ENCODE data around the gene CDK7.
"Not testable (repeated sequence)": the region's sequence is repeated elsewhere in the genome, so short reads cannot be mapped to it uniquely, and the experiment has no call there.

Gene CDK7

DNA sequence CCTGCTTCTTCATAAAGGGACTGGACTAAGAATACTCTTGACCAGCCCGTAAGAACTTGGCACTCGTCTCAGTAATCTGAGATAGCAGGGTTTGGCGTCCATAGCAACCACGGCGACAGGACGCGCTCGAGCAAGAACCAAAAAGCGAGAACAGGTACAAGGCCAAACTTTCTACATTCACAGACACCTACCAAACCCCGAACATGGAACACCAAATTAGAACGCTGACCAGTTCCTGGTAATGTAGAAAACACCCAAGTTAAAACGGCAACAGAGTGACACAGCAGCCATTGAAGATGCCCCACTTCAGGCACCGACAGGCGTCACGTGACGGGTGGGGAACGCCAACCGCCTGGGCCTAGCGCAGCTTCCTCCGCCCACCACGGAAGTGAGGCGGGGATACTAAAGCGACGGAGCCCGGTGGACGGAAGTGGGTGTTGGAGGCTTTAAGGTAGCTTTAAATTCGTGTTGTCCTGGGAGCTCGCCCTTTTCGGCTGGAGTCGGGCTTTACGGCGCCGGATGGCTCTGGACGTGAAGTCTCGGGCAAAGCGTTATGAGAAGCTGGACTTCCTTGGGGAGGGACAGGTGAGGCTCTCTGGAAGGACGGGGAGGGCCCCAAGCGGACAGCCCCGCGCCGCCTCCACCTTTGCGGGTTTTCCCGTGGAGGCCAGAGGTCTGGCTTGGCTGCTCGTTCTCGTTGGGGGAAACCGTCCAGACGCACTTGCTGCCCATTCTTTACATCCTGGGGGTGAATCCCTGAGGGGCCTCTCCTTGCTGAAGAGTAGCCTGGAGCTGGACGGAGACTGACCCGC lies at the start of gene CDK7:
TSS of gene CDK7 (plus strand) at position 430 of the 812 bp plus-strand sequence. CDS start at position 520, 90 bp downstream.
- DNase-seq (ENCODE audit: low read depth): peak; percentile 85

GRCh38 chr5:69187342-69187741 lies 47.3 kb upstream of the CDK7 start:
- no peak for DNase-seq (ENCODE audit: low read depth)

- DNase-seq (ENCODE audit: low read depth): no peak
Measured at GRCh38 chr5:69188811-69189161, 45.9 kb upstream of the CDK7 start.

DNA sequence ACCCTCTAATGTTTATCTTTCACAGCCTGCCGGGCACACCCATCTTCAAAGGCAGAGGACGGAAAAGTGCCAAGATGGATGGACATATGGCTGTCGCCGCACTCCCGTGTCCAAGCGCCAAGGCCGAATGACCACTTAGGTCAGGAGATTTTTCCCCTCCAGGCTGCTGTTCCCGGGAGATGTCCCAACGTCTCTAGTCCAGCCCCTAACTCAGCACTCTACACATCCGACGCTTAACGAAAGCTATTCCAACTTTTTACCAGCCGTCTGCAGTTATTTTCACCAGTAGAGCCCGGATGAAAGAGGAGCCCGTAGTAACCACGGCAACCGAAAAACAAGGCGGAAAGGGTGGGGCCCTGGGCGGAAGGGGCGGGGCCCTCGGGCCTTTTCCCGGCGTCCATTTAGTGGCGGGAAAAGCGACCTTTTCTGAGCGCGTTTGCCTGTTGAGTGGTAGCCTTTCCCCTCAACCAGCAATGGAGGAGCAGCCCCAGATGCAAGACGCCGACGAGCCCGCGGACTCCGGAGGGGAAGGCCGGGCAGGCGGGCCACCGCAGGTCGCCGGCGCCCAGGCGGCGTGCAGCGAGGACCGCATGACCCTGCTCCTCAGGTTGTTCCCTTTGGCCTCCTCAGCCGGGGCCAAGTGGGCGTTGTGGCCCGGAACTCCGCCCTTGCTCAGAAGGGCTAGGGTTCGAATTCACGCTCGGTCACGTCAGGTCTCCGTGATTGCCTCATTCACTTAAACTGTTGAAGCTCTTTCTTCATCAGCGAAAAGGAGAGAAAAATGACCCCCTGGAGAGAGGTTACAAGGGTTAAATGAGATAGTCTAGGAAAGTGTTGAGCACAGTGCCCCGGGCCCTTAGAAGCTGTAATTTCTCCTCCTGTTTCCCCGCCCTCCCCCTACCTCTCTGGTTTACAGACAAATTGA lies 45.3 kb upstream of the CDK7 start, which contains the start of gene CENPH:
TSS of gene CENPH (plus strand) at position 422 of the 925 bp plus-strand sequence. CDS start at position 474, 52 bp downstream.
- DNase-seq (ENCODE audit: low read depth): peak; percentile 82

- no peak for DNase-seq (ENCODE audit: low read depth)
Measured at GRCh38 chr5:69202497-69202896, 32.2 kb upstream of the CDK7 start.

GRCh38 chr5:69206528-69207190 lies 28.0 kb upstream of the CDK7 start:
- no peak for DNase-seq (ENCODE audit: low read depth)

- no peak for DNase-seq (ENCODE audit: low read depth)
Measured at GRCh38 chr5:69209602-69210001, 25.1 kb upstream of the CDK7 start.

DNA sequence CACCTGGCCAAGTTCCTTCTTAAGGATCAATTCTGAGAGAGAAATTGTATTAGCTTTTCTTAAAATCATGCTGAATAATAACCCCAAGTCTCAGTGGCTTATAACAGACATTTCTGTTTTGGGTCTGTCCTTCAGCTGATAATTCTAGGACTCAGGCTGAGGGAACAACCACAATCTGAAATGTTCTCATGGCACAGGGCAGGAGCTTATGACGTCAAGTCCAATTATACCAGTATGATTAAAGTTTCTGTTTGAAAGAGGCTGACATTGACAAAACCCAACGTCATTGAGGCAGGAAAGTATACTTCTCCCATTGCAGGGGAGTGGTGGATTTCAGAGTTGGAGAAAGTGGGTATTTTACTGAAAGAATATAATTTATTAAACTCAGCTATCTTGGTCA lies 23.5 kb upstream of the CDK7 start:
- DNase-seq (ENCODE audit: low read depth): no peak

GRCh38 chr5:69212022-69212421 lies 22.7 kb upstream of the CDK7 start:
- DNase-seq (ENCODE audit: low read depth): no peak

DNA sequence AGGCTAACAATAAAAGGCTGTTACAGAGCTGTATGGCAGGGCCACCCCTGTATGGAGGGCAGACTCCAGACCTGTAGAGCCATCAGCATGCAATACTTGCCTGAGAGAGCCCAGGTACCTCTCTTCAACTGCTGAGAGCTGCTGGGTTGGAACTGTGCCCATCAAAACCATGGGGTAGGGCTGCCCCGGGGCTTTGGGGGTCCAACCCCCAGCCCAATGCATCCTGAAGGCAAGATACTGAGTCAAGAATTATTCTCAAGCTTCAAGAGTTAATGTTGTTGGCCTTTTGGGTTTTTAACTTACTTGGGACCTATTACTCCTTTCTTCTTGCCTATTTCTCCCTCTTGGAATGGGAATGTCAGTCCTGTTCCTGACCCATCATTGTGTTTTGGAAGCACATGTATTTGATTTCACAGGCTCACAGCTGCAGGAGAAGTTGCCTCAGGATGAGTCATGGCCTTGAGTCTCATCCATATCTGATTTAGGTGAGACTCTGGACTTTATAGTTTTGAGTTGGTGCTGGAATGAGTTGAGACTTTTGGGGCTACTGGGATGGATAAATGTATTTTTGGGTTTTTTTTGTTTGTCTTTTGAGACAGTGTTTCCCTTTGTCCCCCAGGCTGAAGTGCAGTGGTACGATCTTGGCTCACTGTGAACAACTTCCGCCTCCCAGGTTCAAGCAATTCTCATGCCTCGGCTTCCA lies 21.0 kb upstream of the CDK7 start:
- DNase-seq (ENCODE audit: low read depth): no peak

- DNase-seq (ENCODE audit: low read depth): no peak
Measured at GRCh38 chr5:69217151-69217511, 17.6 kb upstream of the CDK7 start.

DNA sequence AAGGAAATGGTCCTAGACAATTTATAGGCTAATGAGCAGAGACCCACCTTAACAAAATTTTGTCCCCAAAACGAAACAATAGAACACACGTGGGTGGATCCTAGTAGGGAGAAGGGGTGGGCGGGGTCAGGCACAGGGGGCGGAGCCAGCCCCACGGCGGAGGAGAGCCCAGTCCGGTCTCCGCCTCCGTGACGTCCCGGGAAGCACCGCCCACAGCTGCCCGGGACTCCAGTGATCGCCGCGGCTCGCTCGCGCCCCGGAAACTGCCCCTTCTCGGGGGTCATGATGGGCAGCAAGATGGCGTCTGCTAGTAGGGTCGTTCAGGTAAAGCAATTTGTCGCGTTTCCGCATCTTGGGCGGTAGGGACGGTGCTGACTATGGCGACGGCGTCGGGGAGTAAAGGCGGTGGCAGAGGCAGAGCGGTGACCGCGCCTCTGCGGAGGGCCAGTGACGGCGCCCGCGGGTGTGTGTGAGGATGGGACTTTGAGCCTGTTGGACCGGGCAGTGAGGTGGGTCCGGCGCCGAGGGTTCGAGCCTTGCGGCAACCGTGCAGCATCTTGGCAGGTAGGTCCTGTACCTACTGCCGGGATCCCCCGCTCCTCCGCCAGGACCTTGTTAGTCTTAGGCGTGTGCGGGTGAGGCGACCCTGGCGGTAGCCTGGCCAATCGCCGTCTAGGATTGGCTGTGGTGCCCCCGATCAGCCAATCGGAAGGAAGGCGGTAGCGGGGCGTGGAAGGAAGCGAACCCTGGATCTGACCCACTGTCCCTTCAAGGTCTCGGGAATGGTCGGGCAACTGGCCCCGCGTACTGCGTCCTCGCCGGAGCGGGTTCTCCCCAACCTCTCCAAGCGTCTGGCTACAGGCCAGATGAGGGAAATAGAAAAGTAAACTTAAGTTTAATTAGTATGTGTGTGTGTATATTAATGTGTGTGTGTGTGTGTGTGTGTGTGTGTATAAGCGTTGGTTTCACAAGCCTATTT lies 16.8 kb upstream of the CDK7 start:
- DNase-seq (ENCODE audit: low read depth): peak; percentile 85

GRCh38 chr5:69219939-69220338 lies 14.7 kb upstream of the CDK7 start:
- DNase-seq (ENCODE audit: low read depth): no peak

GRCh38 chr5:69220371-69220770 lies 14.3 kb upstream of the CDK7 start:
- DNase-seq (ENCODE audit: low read depth): not testable (repeated sequence)

- DNase-seq (ENCODE audit: low read depth): not testable (repeated sequence)
Measured at GRCh38 chr5:69220833-69221232, 13.9 kb upstream of the CDK7 start.

GRCh38 chr5:69224520-69224919 lies 10.2 kb upstream of the CDK7 start:
- DNase-seq (ENCODE audit: low read depth): no peak

GRCh38 chr5:69225860-69226259 lies 8.8 kb upstream of the CDK7 start:
- no peak for DNase-seq (ENCODE audit: low read depth)

- DNase-seq (ENCODE audit: low read depth): no peak
Measured at GRCh38 chr5:69230181-69230580, 4.5 kb upstream of the CDK7 start.

GRCh38 chr5:69231281-69231680 lies 3.4 kb upstream of the CDK7 start:
- DNase-seq (ENCODE audit: low read depth): no peak

DNA sequence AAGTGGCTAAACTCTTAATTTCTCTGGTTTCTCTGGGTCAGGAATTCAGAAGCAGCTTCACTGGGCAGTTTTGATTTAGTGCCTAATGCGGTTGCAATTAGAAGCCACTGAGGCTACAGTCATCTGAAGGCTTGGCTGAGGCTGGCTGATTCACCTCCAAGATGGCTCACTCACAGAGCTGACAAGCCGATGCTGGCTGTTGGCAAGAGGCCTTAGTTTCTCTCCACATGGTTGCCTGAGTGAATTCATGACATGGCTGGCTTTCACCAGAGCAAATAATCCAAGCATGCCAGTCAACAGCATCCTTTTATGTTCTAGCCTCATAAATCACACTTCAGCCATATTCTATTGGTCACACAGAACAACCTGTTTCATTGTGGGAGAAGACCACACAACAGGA lies 2.8 kb upstream of the CDK7 start:
- DNase-seq (ENCODE audit: low read depth): no peak

- not testable (repeated sequence) for DNase-seq (ENCODE audit: low read depth)
Measured at GRCh38 chr5:69236733-69237132, 2.0 kb downstream of the CDK7 start.
